Heart left ventricle (tissue), 16 donors: ENCODE measurements around the gene WDHD1. TPM values are rescaled to one million over a fixed set of nuclear protein-coding genes. Genes with fewer than 3 reads are reported as not detected.
A peak's percentile ranks its signal among the peaks of the same experiment; 100 is the strongest.

ENCODE experiments used
- ATAC-seq, 4 donors: fragments of 200-7000 bp; cut with Tn5 transposase; one replicate each; pipeline ENCODE4 v1.9.1; 2020 to 2022; ENCODE audit warnings: moderate library complexity in 4 of 4, mild to moderate bottlenecking in 3 of 4, moderate number of reproducible peaks in 1 of 4
- DNase-seq, 5 donors: peaks; one replicate each; pipeline ENCODE4 v3.0.0-alpha.2; 2020
- H3K27ac ChIP-seq, 12 donors: fragments of 200-600 bp; sonication (generic) in 4 of 12; one replicate each; pipeline versions ENCODE4 v1.5.0 to v1.8.0; 2016 to 2022; ENCODE audit warnings: mild to moderate bottlenecking in 2 of 12
- H3K27me3 ChIP-seq, 9 donors: fragments of 200-600 bp; sonication (generic) in 2 of 9; one replicate each; pipeline versions ENCODE4 v1.5.1 to v1.8.0; 2016 to 2022; ENCODE audit warnings: mild to moderate bottlenecking in 3 of 9
- H3K36me3 ChIP-seq, 9 donors: fragments of 200-600 bp; sonication (generic) in 2 of 9; one replicate each; pipeline versions ENCODE4 v1.5.0 to v1.8.0; 2018 to 2022; ENCODE audit warnings: mild to moderate bottlenecking in 2 of 9
- H3K4me1 ChIP-seq, 12 donors: fragments of 200-600 bp; sonication (generic) in 4 of 12; one replicate each; pipeline versions ENCODE4 v1.5.0 to v1.8.0; 2016 to 2022; ENCODE audit warnings: mild to moderate bottlenecking in 3 of 12
- H3K4me3 ChIP-seq, 12 donors: fragments of 200-600 bp; sonication (generic) in 4 of 12; one replicate each; pipeline versions ENCODE4 v1.5.0 to v1.8.0; 2017 to 2022; ENCODE audit warnings: mild to moderate bottlenecking in 9 of 12, moderate library complexity in 4 of 12
- H3K9me3 ChIP-seq, 12 donors: fragments of 200-600 bp; sonication (generic) in 4 of 12; one replicate each; pipeline versions ENCODE4 v1.5.0 to v1.8.0; 2016 to 2022; ENCODE audit warnings: mild to moderate bottlenecking in 1 of 12
- POLR2A ChIP-seq, 2 donors: fragments of 450-650 bp; IDR thresholded peaks; one replicate each; pipeline ENCODE4 v1.6.1; 2017; ENCODE audit warnings: antibody characterized with exemption in 2 of 2, mild to moderate bottlenecking in 2 of 2, moderate library complexity in 2 of 2
- WGBS, 4 donors: extraction: QIAGEN DNeasy Blood & Tissue Kit in 2 of 4; methylation state at CpG; one replicate each; pipeline versions ENCODE4 v1.1.5 to v1.1.7; 2013 to 2018; 5-methylcytosine and 5-hydroxymethylcytosine counted together
- intact Hi-C, 10 donors: fragments of 100-400 bp; cut with DNase I; formaldehyde crosslinking; loops; one replicate each; pipeline versions ENCODE4 v1.11.1 to v1.14.2; 2022
- polyA plus RNA-seq, 2 donors: library from polyadenylated mRNA; stranded (reverse); fragments of 200-250 nt; gene quantifications; one replicate each; pipeline ENCODE4 v1.2.3, GENCODE V29; 2013
- total RNA-seq, 9 donors: library from RNA; depleted of rRNA in 2 of 9; stranded (reverse); fragments of >200 nt in 2 of 9; fragmentation: NEBNext Ultra II Directional in 3 of 9; extraction: Animal tissue kit (Norgen Biotek cat#: 25700) in 3 of 9; gene quantifications; one replicate each; pipeline versions ENCODE4 v1.1.0 to v1.2.4, GENCODE V29; 2016 to 2023
- TF ChIP-seq, protein P1 (sequence below), 12 donors: fragments of 200-600 bp; sonication (generic) in 4 of 12; IDR thresholded peaks; one replicate each; pipeline versions ENCODE4 v1.5.0 to v1.8.0; 2018 to 2022; ENCODE audit warnings: antibody characterized with exemption in 12 of 12, mild to moderate bottlenecking in 5 of 12
- donor health status: ischemic (EF 13 %, LVEDD 7.1; RV severe dilation, severe dysfunction).
- donor health status: healthy with polysubstance abuse.
- donor health status: DM: no; HTN: yes; CAD: no.
- donor health status: DM: no; HTN: no; CAD: no.
- donor health status: ischemic (EF 25% LVEDD 6.9; RV normal size, moderate dysfunction).
- donor health status: ischemic (EF 25% LVEDD 5.7; RV mildly dilated, moderate dysfunction).
- donor health status: healthy.
- donor health status: DM: yes; HTN: yes; CAD: no.
- donor health status: ischemic (EF 35%, LVEDD 5.7; RV mildly dilated, moderate dysfunction).
- donor health status: nonischemic (EF 11% LVEDD 7.7; RV severe dilation, severe dysfunction).
- donor health status: DM: yes; HTN: yes; CAD: no.
- donor health status: PGD.
- donor health status: ischemic (EF 29% LVEDD 5.4; RV normal size, mild dysfunction).
- donor health status: nonischemic (EF 23%, LVEDD 6.1; RV moderate dilation, normal function).

The WDHD1 gene
- total and polyA plus RNA-seq, 11 donors, result 0.42 to 3.5 (median 1.4) TPM

DNA sequence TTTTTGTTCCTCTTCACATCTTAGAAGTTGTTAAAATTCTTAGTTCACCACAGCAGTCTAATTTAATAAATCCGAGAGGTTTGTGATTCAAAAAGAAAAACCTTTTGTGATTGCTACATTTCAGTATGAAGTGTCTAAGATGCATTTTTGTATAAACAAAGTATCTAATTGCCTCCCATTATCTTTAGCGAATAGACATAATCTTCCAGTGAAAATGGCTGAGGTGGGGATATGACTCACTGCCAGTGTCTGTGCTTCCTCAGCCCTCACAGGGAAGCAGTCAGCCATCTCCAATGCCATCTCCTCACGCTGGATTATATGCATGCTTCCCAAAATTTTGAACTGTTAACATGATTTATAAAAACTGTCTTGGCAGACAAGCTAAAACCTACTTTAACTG, 131.9 kb downstream of the WDHD1 start:
- H3K27me3 ChIP-seq, result no peaks in the 10 kb centered on the region
- WGBS, 4 donors, result 73 to 86% (median 77%) methylated on average over 3 of the region's 3 CpGs
- no peak overlapping the region for H3K4me3 ChIP-seq
- H3K9me3 ChIP-seq, result no peaks in the 10 kb centered on the region
- DNase-seq (no peak), ATAC-seq (no peak)
- H3K36me3 ChIP-seq, result no peaks in the 10 kb centered on the region
- no peak for TF ChIP-seq POLR2A (IDR thresholded peaks at IDR 0.05)
- TF ChIP-seq, protein P1, sequence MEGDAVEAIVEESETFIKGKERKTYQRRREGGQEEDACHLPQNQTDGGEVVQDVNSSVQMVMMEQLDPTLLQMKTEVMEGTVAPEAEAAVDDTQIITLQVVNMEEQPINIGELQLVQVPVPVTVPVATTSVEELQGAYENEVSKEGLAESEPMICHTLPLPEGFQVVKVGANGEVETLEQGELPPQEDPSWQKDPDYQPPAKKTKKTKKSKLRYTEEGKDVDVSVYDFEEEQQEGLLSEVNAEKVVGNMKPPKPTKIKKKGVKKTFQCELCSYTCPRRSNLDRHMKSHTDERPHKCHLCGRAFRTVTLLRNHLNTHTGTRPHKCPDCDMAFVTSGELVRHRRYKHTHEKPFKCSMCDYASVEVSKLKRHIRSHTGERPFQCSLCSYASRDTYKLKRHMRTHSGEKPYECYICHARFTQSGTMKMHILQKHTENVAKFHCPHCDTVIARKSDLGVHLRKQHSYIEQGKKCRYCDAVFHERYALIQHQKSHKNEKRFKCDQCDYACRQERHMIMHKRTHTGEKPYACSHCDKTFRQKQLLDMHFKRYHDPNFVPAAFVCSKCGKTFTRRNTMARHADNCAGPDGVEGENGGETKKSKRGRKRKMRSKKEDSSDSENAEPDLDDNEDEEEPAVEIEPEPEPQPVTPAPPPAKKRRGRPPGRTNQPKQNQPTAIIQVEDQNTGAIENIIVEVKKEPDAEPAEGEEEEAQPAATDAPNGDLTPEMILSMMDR (IDR thresholded peaks at IDR 0.05), result no peak
- no peak overlapping the region for H3K27ac ChIP-seq
- intact Hi-C loops, result loop anchor here in 7 of 10 donors (5.0 to 10.0 kb wide), 6 partner anchors 33 to 333 kb away; partner anchors contain the start of gene SAMD4A (in 2 of the 7)
- H3K4me1 ChIP-seq, result peaks cover 0 to 34% (median 0%) of the 10 kb centered on the region in 12 donors

DNA sequence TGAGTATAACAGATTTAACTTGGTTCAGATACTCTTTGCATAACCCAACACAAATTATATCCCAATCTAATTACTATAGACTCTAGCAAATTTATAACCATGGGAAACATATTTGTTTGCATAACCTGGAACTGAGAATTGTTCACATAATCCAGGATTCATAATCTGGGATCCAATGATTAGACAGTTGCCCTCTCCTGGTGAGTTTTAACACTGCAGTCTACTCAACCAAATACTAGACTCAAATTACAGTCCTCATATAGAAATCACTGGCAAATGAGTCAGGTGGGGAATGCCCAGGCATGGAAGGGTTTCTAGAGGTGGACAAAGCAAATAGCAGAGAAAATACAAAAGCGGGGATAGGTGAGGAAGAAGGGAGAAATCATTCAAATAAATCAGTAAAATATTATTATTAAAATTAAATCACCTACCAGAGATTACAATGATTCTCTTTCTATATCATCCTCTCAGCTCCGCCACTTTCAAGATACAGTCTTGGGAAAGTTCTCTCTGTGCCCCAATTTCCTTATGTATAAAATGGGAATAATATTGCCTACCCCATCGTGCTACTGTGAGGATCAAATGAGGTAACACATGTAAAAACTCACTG, 133.6 kb downstream of the WDHD1 start:
- ATAC-seq (peak in 2 of 4 donors; percentile 45 to 46), DNase-seq (no peak)
- TF ChIP-seq POLR2A (IDR thresholded peaks at IDR 0.05), result no peak
- TF ChIP-seq, protein P1 (IDR thresholded peaks at IDR 0.05), result peak; percentile 65 to 84 (median 77)
- intact Hi-C loops, result loop anchor here in 7 of 10 donors (5.0 to 10.0 kb wide), 5 partner anchors 86 to 331 kb away; partner anchors contain the start of gene SAMD4A (in 2 of the 7)
- WGBS, 4 donors, result 69 to 83% (median 76%) methylated on average over 3 of the region's 3 CpGs
- no peak overlapping the region for H3K4me3 ChIP-seq
- H3K9me3 ChIP-seq, result no peaks in the 10 kb centered on the region
- H3K27ac ChIP-seq, result no peak overlapping the region
- H3K4me1 ChIP-seq, result peaks cover 0 to 26% (median 0%) of the 10 kb centered on the region in 12 donors
- H3K36me3 ChIP-seq, result no peaks in the 10 kb centered on the region
- no peaks in the 10 kb centered on the region for H3K27me3 ChIP-seq

DNA sequence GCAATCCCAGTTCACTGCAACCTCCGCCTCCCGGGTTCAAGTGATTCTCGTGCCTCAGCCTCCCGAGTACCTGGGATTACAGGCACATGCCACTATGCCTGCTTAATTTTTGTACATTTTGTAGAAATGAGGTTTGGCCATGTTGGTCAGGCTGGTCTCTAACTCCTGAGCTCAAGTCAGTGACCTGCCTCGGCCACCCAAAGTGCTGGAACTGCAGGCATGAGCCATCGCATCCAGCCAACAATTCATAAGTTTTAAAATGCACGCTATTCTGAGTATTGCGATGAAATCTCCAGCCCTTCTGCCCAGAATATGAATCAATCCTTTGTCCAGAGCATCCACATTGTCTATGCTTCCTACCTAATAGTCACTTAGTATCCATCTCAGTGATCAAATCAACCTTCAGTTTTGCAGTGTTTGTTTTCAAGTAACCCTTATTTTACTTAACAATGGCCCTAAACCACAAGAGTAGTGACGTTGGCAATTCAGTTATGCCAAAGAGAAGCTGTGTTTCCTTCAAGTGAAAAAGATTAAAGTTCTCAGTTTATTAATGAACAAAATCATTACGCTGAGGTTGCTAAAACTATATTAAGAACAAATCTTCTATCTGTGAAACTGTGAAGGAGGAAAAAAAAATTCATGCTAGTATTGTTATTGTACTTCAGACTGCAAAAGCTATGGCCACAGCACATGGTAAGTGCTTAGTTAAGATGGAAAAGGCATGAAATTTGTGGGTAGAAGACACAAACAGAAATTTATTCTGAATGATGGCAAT, 135.2 kb downstream of the WDHD1 start:
- Histone ChIP-seq H3K4me1 (peaks cover 0 to 26% (median 0%) of the 10 kb centered on the region in 12 donors), H3K36me3 (no peaks in the 10 kb centered on the region), H3K27ac (no peak overlapping the region), H3K4me3 (no peak overlapping the region), H3K27me3 (no peaks in the 10 kb centered on the region), H3K9me3 (no peaks in the 10 kb centered on the region)
- WGBS, 4 donors, result 88 to 95% (median 90%) methylated on average over 10 of the region's 10 CpGs
- TF ChIP-seq POLR2A (IDR thresholded peaks at IDR 0.05), result no peak
- TF ChIP-seq, protein P1 (IDR thresholded peaks at IDR 0.05), result no peak
- intact Hi-C loops, result loop anchor here in 7 of 10 donors (5.0 to 10.0 kb wide), 5 partner anchors 84 to 329 kb away; partner anchors contain the start of gene SAMD4A (in 2 of the 7)
- DNase-seq (no peak), ATAC-seq (no peak)

DNA sequence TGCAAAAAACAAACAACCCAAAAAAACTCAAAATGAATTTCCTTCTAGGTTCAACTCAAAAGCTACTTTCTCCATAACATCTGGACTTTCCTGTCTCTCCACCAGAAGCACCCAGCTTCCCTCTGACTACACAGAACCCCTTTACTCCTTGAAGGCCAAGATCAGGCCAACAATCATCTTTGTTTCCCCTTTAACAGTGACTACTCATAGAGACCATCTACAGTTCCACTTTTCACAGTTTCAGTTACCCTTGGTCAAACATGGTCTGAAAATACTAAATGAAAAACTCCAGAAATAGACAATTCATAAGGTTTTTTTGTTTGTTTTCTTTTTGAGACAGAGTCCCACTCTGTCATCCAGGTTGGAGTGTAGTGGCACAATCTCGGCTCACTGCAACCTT, 136.1 kb downstream of the WDHD1 start:
- 94 to 100% (median 99%) methylated on average over 1 of the region's 1 CpG for WGBS, 4 donors
- no peaks in the 10 kb centered on the region for H3K27me3 ChIP-seq
- H3K4me3 ChIP-seq, result no peak overlapping the region
- H3K9me3 ChIP-seq, result no peaks in the 10 kb centered on the region
- ATAC-seq (no peak), DNase-seq (no peak)
- TF ChIP-seq POLR2A (IDR thresholded peaks at IDR 0.05), result no peak
- TF ChIP-seq, protein P1 (IDR thresholded peaks at IDR 0.05), result no peak
- H3K4me1 ChIP-seq, result peaks cover 0 to 26% (median 0%) of the 10 kb centered on the region in 12 donors
- intact Hi-C loops, result loop anchor here in 7 of 10 donors (5.0 to 10.0 kb wide), 5 partner anchors 83 to 328 kb away; partner anchors contain the start of gene SAMD4A (in 2 of the 7)
- H3K36me3 ChIP-seq, result no peaks in the 10 kb centered on the region
- peak overlapping the region in 1 of 12 donors; percentile 35 for H3K27ac ChIP-seq
